HG02798 (cell line): ENCODE results near the gene SPACA7.

ENCODE experiments used
- ATAC-seq: cut with Tn5 transposase; IDR thresholded peaks from one replicate; pipeline ENCODE4 v1.9.1; 2021; ENCODE audit warnings: mild to moderate bottlenecking; ENCODE audit not compliant: unreplicated experiment, poor library complexity

SPACA7 gene

GRCh38 chr13:112445411-112446271 is 69.5 kb downstream of the SPACA7 start:
- no peak for ATAC-seq

- ATAC-seq = no peak
These were observed 70.2 kb downstream of the SPACA7 start for GRCh38 chr13:112446347-112446861.

GRCh38 chr13:112446867-112447266 is 70.7 kb downstream of the SPACA7 start:
- no peak for ATAC-seq

- ATAC-seq = no peak
These were observed 71.2 kb downstream of the SPACA7 start for GRCh38 chr13:112447306-112447705.

- ATAC-seq = no peak
These were observed 71.8 kb downstream of the SPACA7 start for GRCh38 chr13:112447761-112448603.

GRCh38 chr13:112448621-112449544 is 72.7 kb downstream of the SPACA7 start:
- ATAC-seq = no peak

GRCh38 chr13:112449545-112449930 is 73.4 kb downstream of the SPACA7 start:
- ATAC-seq = no peak

- no peak for ATAC-seq
These were observed 74.2 kb downstream of the SPACA7 start for GRCh38 chr13:112450118-112450903.

GRCh38 chr13:112450904-112451240 is 74.7 kb downstream of the SPACA7 start:
- no peak for ATAC-seq

- no peak for ATAC-seq
These were observed 75.6 kb downstream of the SPACA7 start for GRCh38 chr13:112451512-112452379.

- ATAC-seq = no peak
These were observed 76.4 kb downstream of the SPACA7 start for GRCh38 chr13:112452380-112453206.

GRCh38 chr13:112453207-112453829 is 77.2 kb downstream of the SPACA7 start:
- ATAC-seq = no peak

- ATAC-seq = no peak
These were observed 77.9 kb downstream of the SPACA7 start for GRCh38 chr13:112453874-112454647.

GRCh38 chr13:112454648-112455334 is 78.6 kb downstream of the SPACA7 start:
- no peak for ATAC-seq

- no peak for ATAC-seq
These were observed 79.4 kb downstream of the SPACA7 start for GRCh38 chr13:112455476-112456059.
